ENCODE data around the gene ZNF512B.
"Not testable (repeated sequence)": the region's sequence is repeated elsewhere in the genome, so short reads cannot be mapped to it uniquely, and the experiment has no call there.

The ZNF512B gene

DNA sequence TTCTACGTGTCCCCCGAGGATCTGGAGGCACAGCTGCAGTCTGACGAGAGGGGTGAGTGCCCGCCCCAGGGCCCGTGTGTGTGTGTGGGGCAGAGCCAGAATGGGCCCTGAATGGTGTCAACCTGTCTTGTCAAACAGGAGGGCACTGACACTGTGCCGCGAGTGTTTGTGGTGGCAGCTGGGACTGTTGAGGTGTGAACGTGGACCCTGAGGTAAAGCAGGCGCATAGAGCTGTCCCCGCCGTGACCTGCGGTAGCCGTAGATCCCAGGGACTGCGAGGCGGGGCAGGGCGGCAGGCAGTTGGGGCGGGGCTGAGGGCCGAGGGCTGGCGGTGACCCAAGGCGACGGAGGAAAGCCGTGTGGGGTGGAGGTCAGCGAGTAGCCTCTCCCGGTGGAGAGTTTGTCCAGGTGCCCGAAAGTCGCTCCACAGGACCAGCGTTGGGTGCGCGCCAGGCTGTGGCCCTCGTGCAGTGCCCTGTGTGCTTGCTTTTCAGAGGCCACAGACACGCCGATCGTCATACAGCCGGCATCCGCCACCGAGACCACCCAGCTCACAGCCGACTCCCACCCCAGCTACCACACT, 38.7 kb downstream of the ZNF512B start:
- Histone ChIP-seq H3K9ac (ENCODE audit: low read depth, low read length, poor library complexity, severe bottlenecking) (no peak overlapping the region), H2AFZ (ENCODE audit: low read length) (no peak overlapping the region), H3K79me2 (ENCODE audit: insufficient read depth, low read length) (peaks cover 4% of the 10 kb centered on the region; the same call in 1 of the 2 replicates), H3K9me2 (replicated peaks; ENCODE audit: low read depth, low read length) (no peaks in the 10 kb centered on the region), H3K4me3 (ENCODE audit: low read length, poor library complexity, severe bottlenecking) (no peak overlapping the region), H3F3A (ENCODE audit: low read depth) (no peaks in the 10 kb centered on the region), H3K4me2 (ENCODE audit: low read depth, low read length, poor library complexity, severe bottlenecking) (no peak overlapping the region), H4K20me1 (ENCODE audit: insufficient read depth, low read length, poor library complexity, severe bottlenecking) (peaks cover 9% of the 10 kb centered on the region), H3K27me3 (ENCODE audit: insufficient read depth, low read length, poor library complexity, severe bottlenecking) (no peaks in the 10 kb centered on the region), H3K36me3 (ENCODE audit: insufficient read depth, low read length) (peaks cover 75% of the 10 kb centered on the region; the same call in 1 of the 2 replicates), H3K9me3 (ENCODE audit: insufficient read depth, low read depth, low read length) (no peaks in the 10 kb centered on the region), H3K4me1 (ENCODE audit: insufficient read depth, low read length, poor library complexity, severe bottlenecking) (no peaks in the 10 kb centered on the region)
- TF ChIP-seq EZH2phosphoT487 (IDR thresholded peaks at IDR 0.05; ENCODE audit: borderline replicate concordance), result no peak
- TF ChIP-seq, protein P1, sequence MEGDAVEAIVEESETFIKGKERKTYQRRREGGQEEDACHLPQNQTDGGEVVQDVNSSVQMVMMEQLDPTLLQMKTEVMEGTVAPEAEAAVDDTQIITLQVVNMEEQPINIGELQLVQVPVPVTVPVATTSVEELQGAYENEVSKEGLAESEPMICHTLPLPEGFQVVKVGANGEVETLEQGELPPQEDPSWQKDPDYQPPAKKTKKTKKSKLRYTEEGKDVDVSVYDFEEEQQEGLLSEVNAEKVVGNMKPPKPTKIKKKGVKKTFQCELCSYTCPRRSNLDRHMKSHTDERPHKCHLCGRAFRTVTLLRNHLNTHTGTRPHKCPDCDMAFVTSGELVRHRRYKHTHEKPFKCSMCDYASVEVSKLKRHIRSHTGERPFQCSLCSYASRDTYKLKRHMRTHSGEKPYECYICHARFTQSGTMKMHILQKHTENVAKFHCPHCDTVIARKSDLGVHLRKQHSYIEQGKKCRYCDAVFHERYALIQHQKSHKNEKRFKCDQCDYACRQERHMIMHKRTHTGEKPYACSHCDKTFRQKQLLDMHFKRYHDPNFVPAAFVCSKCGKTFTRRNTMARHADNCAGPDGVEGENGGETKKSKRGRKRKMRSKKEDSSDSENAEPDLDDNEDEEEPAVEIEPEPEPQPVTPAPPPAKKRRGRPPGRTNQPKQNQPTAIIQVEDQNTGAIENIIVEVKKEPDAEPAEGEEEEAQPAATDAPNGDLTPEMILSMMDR (conservative IDR thresholded peaks at IDR 0.05; ENCODE audit: low read length), result no peak

DNA sequence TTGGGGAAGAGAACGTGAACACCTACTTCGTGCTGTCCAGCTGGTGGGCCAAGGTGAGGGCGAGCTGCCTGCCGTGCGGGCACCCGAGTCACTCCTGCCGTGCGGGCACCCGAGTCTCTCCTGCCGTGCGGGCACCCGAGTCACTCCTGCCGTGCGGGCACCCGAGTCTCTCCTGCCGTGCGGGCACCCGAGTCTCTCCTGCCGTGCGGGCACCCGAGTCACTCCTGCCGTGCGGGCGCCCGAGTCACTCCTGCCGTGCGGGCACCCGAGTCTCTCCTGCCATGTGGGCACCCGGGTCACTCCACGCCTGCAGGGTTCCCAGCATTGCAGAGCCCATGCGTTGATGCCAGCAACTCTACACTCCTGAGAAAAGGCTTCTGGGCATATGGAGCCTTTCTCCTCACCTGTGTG, 40.3 kb downstream of the ZNF512B start:
- not testable (repeated sequence) for H3F3A ChIP-seq (ENCODE audit: low read depth); H3K4me3 ChIP-seq (ENCODE audit: low read length, poor library complexity, severe bottlenecking); H3K4me1 ChIP-seq (ENCODE audit: insufficient read depth, low read length, poor library complexity, severe bottlenecking); H2AFZ ChIP-seq (ENCODE audit: low read length); H3K9me2 ChIP-seq (replicated peaks; ENCODE audit: low read depth, low read length); H3K4me2 ChIP-seq (ENCODE audit: low read depth, low read length, poor library complexity, severe bottlenecking); H4K20me1 ChIP-seq (ENCODE audit: insufficient read depth, low read length, poor library complexity, severe bottlenecking); H3K79me2 ChIP-seq (ENCODE audit: insufficient read depth, low read length); H3K27me3 ChIP-seq (ENCODE audit: insufficient read depth, low read length, poor library complexity, severe bottlenecking); H3K9ac ChIP-seq (ENCODE audit: low read depth, low read length, poor library complexity, severe bottlenecking); H3K9me3 ChIP-seq (ENCODE audit: insufficient read depth, low read depth, low read length)
- peaks cover 61% of the 10 kb centered on the region; the same call in 1 of the 2 replicates for H3K36me3 ChIP-seq (ENCODE audit: insufficient read depth, low read length)

DNA sequence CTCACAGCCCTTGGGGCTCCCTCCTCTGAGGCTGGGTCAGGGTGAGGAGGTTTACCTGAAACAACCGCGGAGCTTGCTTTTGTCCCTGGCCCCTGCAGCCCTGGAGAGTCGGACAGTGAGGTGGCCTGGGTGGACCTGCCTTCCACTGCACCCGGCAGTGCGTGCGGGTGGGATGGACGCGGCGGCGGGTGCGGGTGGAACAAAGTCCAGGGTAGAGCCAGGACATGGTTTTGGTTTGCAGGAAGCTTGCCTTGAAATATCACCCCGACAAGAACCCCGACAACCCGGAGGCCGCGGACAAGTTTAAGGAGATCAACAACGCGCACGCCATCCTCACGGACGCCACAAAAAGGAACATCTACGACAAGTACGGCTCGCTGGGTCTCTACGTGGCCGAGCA, 40.7 kb downstream of the ZNF512B start:
- no peaks in the 10 kb centered on the region for H3K9me3 ChIP-seq (ENCODE audit: insufficient read depth, low read depth, low read length)
- H3K9ac ChIP-seq (ENCODE audit: low read depth, low read length, poor library complexity, severe bottlenecking), result no peak overlapping the region
- no peak overlapping the region for H3K4me3 ChIP-seq (ENCODE audit: low read length, poor library complexity, severe bottlenecking)
- no peaks in the 10 kb centered on the region for H3K4me1 ChIP-seq (ENCODE audit: insufficient read depth, low read length, poor library complexity, severe bottlenecking)
- H4K20me1 ChIP-seq (ENCODE audit: insufficient read depth, low read length, poor library complexity, severe bottlenecking), result peaks cover 4% of the 10 kb centered on the region
- no peaks in the 10 kb centered on the region for H3F3A ChIP-seq (ENCODE audit: low read depth)
- no peak for TF ChIP-seq EZH2phosphoT487 (IDR thresholded peaks at IDR 0.05; ENCODE audit: borderline replicate concordance)
- TF ChIP-seq, protein P1 (conservative IDR thresholded peaks at IDR 0.05; ENCODE audit: low read length), result no peak
- no peak overlapping the region for H3K4me2 ChIP-seq (ENCODE audit: low read depth, low read length, poor library complexity, severe bottlenecking)
- H3K79me2 ChIP-seq (ENCODE audit: insufficient read depth, low read length), result peaks cover 9% of the 10 kb centered on the region; the same call in 1 of the 2 replicates
- H3K9me2 ChIP-seq (replicated peaks; ENCODE audit: low read depth, low read length), result no peaks in the 10 kb centered on the region
- H2AFZ ChIP-seq (ENCODE audit: low read length), result no peak overlapping the region
- H3K36me3 ChIP-seq (ENCODE audit: insufficient read depth, low read length), result peaks cover 61% of the 10 kb centered on the region; the same call in 1 of the 2 replicates
- no peaks in the 10 kb centered on the region for H3K27me3 ChIP-seq (ENCODE audit: insufficient read depth, low read length, poor library complexity, severe bottlenecking)

DNA sequence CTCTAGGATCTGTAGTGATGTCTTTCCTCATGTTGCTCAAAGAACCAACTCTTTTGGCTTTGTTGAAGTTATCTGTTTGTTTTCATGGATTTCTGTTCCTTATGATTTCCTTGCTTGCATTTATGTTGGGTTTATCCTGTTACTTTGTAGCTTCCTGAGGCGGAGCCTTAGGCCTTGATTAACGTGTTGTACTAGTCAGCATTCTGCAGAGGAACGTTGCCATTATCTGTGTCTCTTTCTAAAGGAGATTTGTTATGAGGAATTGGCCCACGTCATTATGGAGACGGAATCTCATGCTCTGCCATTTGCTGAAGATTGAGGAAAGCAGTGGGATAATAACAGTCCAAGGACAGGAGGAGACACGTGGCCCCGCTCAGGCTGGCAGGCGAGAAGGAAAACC, 43.4 kb downstream of the ZNF512B start:
- no peak overlapping the region for H3K4me3 ChIP-seq (ENCODE audit: low read length, poor library complexity, severe bottlenecking)
- no peaks in the 10 kb centered on the region for H3K4me1 ChIP-seq (ENCODE audit: insufficient read depth, low read length, poor library complexity, severe bottlenecking)
- no peaks in the 10 kb centered on the region for H3F3A ChIP-seq (ENCODE audit: low read depth)
- no peak for TF ChIP-seq EZH2phosphoT487 (IDR thresholded peaks at IDR 0.05; ENCODE audit: borderline replicate concordance)
- TF ChIP-seq, protein P1 (conservative IDR thresholded peaks at IDR 0.05; ENCODE audit: low read length), result no peak
- peaks cover 4% of the 10 kb centered on the region for H4K20me1 ChIP-seq (ENCODE audit: insufficient read depth, low read length, poor library complexity, severe bottlenecking)
- H3K4me2 ChIP-seq (ENCODE audit: low read depth, low read length, poor library complexity, severe bottlenecking), result no peak overlapping the region
- peaks cover 35% of the 10 kb centered on the region; the same call in 1 of the 2 replicates for H3K36me3 ChIP-seq (ENCODE audit: insufficient read depth, low read length)
- H3K9me2 ChIP-seq (replicated peaks; ENCODE audit: low read depth, low read length), result no peaks in the 10 kb centered on the region
- no peaks in the 10 kb centered on the region for H3K9me3 ChIP-seq (ENCODE audit: insufficient read depth, low read depth, low read length)
- H3K27me3 ChIP-seq (ENCODE audit: insufficient read depth, low read length, poor library complexity, severe bottlenecking), result no peaks in the 10 kb centered on the region
- H3K9ac ChIP-seq (ENCODE audit: low read depth, low read length, poor library complexity, severe bottlenecking), result no peak overlapping the region
- no peak overlapping the region for H2AFZ ChIP-seq (ENCODE audit: low read length)
- H3K79me2 ChIP-seq (ENCODE audit: insufficient read depth, low read length), result peaks cover 15% of the 10 kb centered on the region; the same call in 1 of the 2 replicates

All from Loucy (cell line).